Muscle of back (tissue), 11 donors: ENCODE measurements around the gene B4GALT5. TPM values are rescaled to one million over a fixed set of nuclear protein-coding genes. Genes with fewer than 3 reads are reported as not detected.
"Not testable (repeated sequence)": the region's sequence is repeated elsewhere in the genome, so short reads cannot be mapped to it uniquely, and the experiment has no call there.

Experiments
- DNase-seq, 3 donors: peaks; one replicate each; pipeline versions ENCODE4 v3.0.0 to v3.0.0-alpha.2; 2013
- polyA plus RNA-seq, 10 donors: library from polyadenylated mRNA; unstranded; fragments of 120-200 nt; gene quantifications; one replicate each; pipeline ENCODE4 v1.2.1, GENCODE V29; 2013; ENCODE audit not compliant: insufficient read length in 10 of 10

Gene B4GALT5
- polyA plus RNA-seq, 10 donors: 31.7 to 40.5 (median 34.7) TPM

DNA sequence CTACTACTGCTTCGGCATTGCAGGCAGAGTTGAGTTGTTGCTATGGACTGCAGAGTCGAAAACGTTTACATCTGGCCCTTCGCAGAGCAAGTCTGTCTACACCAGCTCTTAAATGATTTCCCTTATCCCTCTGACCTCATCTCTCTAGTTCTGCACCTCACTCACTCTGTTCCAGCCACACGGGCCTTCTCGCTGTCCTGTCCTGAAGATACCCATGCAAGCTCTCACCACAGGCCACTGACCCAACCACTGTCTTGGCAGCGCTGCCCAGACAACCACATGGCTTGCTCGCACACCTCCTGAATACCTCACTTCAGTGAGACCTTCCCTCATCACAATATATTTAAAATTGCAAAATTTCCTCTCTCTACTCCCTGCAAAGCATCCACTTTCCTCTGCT is 31.4 kb downstream of the B4GALT5 start:
- DNase-seq: no peak

DNA sequence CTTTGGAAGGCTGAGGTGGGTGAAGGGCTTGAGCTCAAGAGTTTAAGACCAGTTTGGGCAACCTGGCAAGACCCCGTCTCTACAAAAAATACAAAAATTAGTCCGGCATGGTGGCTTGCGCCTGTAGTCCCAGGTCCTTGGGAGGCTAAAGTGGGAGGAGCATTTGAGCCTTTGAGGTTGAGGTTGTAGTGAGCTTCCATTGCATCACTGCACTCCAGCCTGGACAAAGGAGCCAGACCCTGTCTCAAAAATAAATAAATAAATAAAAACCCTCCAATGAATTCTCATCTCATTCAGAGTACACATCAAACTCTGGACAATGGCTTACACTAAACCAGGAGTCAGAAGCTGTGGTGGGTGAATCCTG is 31.8 kb downstream of the B4GALT5 start:
- DNase-seq: no peak

DNA sequence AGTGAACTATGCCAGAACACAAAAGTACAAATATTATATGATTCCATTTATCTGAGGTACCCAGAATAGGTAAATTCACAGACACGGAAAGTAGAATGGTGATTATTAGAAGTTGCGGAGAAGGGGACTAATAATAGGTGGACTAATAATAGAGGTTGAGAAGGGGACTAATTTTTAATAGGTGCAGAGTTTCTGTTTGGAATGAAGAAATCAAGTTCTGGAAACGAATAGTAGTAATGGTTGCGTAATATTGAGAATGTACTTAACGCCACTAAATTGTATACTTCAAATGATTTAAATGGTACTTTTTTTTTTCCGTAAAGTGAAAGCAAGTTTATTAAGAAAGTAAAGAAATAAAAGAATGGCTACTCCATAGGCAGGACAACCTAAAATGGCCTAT is 33.2 kb downstream of the B4GALT5 start:
- no peak for DNase-seq

DNA sequence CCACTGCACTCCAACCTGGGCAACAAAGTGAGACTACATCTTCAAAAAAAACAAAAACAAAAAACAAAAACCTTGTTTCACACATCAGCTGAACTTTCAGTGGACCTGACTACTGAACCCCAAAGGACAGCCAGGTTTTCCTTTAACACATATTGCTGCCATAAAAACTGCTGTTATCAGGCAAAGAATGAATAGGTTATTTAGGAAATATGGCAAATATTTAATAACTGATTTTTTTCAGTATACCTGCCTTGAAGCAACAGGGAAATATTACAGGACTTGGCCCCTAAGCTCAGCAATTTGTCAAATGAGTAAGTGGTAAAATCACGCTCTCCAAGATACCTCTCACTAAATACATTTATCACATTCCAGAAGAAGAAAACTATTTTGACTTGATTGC is 34.0 kb downstream of the B4GALT5 start:
- DNase-seq: no peak

DNA sequence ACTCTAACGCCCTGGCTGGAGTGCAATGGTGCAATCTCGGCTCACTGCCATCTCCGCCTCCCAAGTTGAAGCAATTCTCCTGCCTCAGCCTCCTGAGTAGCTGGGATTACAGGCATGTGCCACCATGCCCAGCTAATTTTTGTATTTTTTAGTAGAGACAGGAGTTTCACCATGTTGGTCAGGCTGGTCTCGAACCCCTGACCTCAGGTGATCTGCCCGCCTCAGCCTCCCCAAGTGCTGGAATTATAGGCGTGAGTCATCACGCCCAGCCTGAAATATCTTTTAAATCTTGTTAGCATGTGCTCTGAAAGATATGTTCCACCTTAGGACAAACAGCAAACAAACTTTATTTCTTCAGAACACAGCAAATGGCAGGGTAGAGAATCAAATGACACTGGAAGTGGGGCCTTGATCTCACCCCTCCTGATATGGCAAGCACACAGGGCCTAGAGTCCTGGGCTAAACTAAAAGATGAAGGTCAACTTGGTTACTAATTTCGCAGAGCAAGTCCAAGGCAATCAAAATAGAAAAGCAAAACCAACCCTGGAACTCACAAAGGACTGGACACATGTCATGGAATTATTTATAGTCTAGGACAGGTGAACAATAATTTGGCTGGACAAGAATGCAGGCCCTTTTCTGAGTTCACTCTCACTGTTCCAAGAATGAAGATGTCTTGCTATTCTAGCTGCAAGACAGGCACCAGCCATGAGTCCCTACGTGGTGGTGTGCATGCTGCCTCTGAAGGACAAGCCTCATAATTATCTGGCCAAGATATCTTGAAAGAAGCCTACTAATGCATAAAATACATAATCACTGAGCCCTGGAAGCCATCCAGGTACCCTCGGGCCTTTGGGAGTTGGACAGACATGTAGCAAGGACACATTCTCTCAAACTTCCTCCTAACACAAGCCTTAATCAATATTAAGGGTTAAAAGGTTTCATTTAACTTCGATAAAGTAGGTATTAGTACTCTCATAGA is 35.6 kb downstream of the B4GALT5 start:
- no peak for DNase-seq

DNA sequence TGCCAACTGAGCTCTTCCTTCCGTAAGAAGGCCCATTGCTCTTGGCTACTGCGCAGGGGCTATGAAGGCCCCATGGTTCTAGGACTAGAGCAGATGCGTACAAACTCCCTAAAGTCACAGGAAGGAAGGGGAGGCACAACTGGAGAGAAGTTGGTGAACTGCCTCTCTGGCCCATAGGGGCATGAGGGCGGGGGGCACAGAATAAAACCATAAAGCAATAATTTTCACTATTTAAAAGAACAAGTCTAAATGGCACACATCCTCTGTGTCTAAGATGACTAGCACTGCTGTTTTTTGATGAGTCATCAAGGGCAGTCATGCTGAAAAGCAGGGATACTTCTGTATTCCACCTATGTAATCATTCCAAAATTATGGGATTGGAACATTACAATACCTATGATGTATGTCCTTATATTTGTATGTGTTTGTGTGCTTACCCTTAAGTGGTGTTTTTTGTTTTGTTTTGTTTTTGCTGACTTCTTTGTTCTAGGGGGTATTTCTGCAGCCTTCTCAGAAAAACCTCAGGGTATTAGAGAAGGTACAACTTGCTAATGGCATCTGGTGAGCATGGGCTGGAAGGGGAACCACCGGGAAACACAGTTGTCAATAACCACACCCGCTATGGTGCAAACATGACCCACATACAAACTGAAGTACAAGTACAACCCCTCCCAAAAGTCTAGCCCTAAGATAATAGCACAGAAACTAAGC is 36.9 kb downstream of the B4GALT5 start:
- no peak for DNase-seq

DNA sequence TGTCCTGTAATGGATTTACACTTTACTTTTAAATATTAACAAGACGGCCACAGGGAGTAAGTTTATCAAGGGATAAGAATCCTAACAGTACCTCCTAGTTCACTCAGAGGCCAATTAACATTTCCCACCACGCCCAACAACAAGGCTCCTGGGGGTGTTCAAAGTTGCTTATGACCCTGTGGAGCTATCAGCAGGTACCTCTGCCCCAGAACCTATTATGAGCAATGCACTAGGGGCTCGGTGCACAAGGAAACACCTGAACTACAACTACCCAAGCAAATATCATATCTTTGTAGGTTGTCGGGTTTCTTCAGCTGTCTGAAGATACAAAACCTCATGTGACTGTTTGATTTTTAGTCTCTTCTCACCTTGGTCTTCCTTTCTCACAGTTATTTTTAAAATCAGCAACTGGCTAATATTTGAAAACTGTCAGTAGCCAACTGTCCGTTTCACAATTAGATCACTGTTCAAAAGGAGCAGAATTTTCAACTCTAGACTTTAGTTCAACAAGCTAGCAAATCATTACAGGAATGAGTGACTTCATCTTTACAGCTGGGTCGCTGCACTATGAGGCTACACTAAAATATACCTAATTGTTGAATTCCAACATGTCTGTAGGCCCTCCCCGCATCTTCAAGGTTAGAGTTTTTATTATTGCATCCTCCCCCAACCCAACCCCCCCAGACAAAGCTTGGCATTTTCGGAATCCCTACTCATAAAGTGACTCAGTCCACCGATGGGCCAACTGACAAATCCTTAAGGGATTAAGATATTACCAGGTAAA is 38.1 kb downstream of the B4GALT5 start:
- DNase-seq: no peak

DNA sequence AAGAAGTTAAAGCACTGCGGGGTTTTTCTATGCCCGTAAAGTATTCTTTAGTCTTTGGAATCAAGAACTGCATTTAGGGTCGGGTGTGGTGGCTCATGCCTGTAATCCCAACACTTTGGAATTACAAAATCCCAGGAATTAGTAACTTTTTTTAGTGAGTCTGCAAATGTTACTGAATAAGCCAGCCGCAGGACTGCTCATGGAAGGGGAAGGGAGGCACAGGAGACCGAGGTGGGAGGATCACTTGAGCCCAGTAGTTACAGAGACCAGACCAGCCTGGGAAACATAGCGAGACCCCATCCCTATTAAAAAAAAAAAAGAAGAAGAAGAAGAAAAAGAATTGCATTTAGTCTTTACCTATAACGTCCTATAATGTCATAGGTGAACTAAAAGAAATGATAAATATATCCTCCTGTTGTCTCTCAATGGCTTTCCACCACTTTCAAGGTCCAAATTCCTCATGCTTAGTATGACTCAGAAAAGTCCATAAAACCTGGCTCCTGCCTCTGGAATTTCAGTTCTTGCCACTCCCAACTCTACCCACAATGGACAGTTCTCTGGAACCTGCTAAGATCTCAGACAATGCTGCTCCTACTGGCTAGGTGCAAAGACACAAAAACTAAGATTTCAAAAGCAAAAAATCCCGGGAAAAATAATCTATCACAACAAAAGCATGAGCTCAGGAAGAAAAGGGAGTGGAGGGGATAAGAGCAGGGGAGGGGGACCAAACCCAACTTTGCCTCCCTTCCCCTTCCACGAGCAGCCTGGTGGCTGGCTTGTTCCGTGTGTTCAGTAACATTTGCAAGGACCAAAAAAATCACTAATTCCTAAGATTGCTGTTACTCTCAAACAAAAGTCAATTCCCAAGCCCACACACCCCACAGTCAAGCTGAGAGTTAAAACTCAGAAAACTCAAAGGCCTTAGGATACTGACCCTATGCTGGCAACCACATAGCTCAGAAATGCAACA is 39.0 kb downstream of the B4GALT5 start:
- peak in 1 of 3 donors; percentile 20 for DNase-seq

DNA sequence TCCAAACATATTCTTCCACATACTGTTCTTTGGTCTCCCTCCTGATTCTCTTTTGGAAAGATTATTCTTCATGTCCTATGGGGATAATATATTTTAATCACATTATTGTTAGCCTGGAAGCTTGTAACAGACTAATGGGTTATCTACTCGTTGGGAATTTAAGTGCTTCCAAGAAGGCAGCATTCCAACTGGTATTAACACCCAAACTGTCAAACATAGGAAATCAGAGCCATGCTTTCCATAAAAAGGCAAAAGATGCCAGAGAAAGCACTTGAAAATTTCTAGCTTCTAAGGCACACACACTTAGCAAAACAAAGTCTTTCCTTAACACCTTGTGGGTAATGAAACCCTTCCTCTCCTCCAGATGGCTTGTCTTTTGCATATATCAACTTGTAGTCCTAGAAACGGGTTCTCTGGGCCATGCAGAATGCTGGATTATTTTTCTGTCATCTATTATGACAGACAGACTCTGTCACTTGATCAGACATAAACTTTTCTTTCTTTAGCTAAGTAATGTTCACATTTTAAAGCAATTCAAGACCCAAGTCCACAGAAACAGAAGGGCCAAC is 41.5 kb downstream of the B4GALT5 start:
- DNase-seq: no peak

DNA sequence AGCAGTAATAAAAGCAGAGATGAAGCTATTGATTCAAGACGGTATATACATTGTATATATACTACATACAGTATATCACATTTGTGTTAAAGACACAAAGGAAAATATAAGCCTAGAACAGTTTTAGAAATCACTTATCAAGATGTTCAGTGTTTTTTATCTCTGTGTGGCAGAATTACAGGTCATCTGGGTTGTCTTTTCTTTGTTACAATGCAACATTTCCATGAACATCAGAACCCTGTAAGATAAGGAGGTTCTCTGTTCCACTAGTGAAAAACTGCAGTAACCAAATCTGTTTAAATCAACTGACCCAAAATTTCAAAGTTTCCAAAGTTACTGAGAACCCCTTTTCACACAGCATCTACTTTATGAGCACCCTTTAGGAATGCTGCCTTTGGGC is 42.2 kb downstream of the B4GALT5 start:
- DNase-seq: no peak

DNA sequence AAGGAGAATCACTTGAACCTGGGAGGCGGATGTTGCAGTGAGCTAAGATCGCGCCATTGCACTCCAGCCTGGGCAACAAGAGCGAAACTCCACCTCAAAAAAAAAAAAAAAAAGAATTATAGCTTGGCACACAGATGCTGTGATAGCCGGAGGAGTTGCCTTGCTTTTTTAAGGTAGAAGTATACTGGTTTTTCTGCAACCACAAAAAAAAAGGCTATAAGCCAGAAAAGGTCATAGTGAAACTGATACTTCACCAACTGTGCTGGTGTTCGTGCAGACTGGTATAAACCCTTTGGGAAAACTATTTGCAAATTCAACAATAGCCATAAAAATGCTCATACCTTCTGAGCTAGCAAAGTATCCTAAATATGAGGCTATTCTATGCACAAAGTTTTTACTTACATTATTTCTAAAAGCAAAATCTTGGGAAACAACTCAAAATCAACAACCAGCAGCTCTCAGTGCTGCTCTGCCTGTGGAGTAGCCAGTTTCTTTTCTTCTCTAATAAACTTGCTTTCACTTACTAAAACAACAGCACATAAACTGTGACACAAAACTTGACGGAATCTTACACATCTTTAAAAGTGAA is 44.0 kb downstream of the B4GALT5 start:
- no peak for DNase-seq

DNA sequence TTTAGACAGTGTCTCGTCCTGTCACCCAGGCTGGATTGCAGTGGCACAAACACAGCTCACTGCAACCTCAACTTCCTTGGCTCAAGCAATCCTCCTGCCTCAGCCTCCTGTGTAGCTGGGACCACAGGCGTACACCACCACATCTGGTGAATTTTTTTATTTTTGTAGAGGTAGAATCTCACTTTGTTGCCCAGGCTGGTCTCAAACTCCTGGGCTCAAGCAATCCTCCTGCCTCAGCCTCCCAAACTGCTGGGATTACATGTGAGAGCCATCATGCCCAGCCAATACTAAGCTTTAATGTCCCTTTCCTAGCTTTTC is 44.8 kb downstream of the B4GALT5 start:
- DNase-seq: not testable (repeated sequence)

DNA sequence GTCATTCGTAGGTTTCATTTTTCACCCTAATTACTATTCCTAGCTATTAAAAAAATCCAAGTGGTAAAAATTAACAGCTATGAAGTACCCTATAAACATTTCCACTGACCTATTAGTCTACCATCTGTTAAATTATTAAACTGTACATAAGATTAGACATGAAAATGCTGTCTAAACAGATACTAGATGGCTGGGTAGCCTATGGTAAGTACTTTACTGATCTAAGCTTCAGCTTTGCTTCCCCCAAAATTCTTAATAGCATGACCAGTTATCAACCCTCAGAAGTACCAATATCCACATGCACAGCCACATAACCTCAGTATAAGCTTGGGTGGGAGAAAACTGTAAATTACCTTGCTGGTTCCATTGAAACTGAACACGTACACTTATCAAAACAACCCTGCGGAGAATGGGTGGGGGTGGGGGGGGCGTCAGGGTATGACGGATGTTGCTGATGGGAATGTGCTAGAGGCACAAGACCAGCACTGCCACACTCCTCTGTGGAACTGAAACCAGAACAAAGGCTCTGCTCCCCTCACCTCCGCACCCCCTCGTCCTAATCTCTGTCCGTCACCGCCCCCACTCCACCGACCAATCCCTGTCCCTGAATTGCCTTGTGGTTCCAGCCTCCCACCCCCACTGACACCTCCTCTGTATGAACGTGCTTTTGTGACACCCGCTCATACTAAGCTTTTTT is 45.3 kb downstream of the B4GALT5 start:
- DNase-seq: no peak

DNA sequence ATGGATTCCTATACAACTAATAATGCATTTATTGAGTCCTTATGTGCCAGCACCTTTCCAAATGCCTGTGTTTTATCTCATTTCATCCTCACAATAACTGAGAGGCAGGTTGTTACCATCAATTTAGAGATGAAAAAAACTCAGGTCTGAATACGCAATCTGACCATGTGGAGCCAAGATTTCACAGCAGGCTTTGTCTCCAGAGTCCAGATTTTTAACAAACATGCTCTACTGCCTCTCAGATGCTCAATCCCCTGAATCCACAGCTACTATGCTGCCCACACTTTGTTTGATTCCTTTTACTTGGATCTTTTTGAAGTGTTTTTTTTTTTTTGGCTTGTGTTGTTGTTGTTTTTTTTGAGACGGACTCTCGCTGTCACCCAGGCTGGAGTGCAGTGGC is 46.8 kb downstream of the B4GALT5 start:
- DNase-seq: no peak

DNA sequence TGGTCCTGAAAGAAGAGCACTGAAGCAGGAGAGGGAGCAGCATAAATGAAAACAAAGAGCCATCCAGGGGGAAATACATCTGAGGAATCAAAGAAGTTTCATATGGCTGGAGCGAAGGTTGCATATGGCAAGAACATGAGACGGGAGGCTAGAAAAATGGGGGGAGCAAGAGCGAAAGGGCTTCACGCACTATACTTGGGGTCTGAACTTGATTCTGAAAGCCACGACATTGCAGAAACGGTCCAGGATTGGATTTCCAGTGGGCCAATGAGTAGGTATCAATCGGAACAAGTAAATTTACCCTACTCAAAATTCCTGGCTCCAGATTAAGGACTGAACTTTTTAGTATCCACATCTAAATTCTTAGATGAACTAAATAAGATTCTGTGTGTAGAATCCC is 47.9 kb downstream of the B4GALT5 start:
- DNase-seq: no peak

DNA sequence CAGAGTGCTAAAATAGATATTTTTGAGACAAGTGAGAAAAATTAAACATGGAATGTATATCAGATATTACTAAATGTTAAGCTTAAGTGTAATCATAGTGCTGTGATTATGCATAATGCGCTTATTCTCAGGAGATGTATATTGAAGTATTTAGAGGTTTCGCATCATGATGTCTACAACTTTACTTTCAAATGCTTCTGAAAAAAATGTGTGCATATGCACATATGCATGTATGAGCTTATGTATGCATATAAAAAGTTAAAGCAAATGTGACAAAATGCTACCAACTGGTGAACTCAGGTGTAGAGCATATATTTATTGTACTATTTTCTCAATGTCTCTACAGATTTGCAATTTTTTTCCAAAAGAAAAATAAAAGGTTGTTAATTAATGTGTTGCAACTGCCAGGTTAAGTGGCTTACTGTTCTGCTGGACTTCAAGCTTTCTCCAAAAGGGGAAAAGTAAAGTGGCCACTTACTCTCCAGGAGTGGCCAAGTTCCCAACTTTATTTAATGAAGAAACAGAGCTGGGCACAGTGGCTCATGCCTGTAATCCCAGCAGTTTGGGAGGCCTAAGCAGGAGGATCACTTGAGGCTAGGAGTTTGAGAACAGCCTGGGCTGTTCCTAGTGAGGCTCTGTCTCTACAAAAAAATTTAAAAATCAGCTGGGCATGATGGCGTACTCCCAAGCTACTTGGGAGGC is 48.9 kb downstream of the B4GALT5 start:
- DNase-seq: no peak

DNA sequence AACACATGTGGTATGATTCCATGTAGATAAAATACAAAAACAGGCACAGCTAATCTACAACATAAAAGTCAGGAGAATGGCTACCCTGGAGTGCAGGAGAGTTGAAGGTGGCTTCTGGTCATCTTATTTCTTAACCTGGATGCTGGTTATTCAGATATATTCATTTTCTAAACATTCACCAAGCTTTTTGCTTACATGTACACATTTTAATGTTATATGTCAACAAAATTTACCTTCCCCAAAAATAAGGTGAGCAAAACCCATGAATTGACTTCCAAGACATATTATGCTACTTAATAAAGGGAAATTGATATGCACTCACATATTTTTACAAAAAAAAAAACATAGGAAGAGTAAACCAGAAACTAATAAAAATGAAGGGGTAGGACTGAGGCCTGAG is 50.6 kb downstream of the B4GALT5 start:
- no peak for DNase-seq

DNA sequence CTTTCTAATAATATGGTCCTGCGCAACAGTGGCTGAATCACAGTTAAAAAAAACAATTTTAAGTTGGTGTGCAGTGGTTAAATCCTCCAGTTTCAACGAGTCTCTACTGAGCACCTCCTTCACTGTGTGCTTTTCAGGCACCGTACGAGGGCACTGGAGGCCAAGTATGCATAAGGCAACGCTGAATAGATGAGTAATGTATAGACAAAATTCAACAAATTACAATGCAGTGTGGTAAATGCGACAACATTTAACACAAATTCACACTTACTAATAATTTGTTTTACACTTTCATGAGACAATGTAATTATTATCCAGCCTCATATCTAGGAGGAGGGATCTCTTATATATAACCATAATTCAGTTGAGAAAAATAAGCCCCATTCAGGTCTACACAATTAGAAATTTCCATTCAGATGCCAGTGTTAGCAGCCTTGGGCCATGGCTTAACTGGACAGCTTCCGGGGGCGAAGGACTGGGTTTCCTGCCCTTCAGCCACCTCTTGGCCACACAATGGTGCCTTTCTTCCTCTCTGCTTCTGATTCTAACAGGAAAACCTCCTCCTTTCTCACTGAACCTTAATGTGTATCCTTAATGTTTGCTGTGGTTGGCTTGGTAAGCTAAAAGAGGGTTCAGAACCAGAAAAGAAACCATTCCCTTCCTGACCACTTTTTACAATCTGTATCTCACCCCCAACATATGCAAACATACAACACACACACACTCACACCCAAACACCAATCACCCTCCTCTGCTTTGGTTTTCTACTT is 51.9 kb downstream of the B4GALT5 start:
- no peak for DNase-seq
